Stomach (tissue), 4 donors: Measurements from ENCODE around the gene ATG5.
"Not testable (repeated sequence)": the region's sequence is repeated elsewhere in the genome, so short reads cannot be mapped to it uniquely, and the experiment has no call there.

Experiments used
- CTCF ChIP-seq, 7 experiments: fragments of 450-650 bp in 4 of 7; fragments of 200-600 bp in 3 of 7; sonication (generic) in 3 of 7; IDR thresholded peaks; one replicate each; pipeline ENCODE4 v1.5.1; 2016 to 2019; ENCODE audit warnings: antibody characterized with exemption in 7 of 7, control low read depth in 2 of 7, mild to moderate bottlenecking in 1 of 7
- EP300 ChIP-seq: sonication (generic); formaldehyde crosslinking; IDR thresholded peaks from one replicate; pipeline ENCODE4 v1.6.1; 2017; ENCODE audit warnings: antibody characterized with exemption
- POLR2A ChIP-seq, 4 donors: fragments of 450-650 bp; IDR thresholded peaks; one replicate each; pipeline ENCODE4 v1.6.1; 2016; ENCODE audit warnings: antibody characterized with exemption in 4 of 4, control low read depth in 2 of 4, mild to moderate bottlenecking in 1 of 4, moderate library complexity in 1 of 4
- POLR2AphosphoS5 ChIP-seq, 3 donors: sonication (generic); formaldehyde crosslinking; IDR thresholded peaks; one replicate each; pipeline ENCODE4 v1.6.1; 2016; ENCODE audit warnings: antibody characterized with exemption in 3 of 3

DNA sequence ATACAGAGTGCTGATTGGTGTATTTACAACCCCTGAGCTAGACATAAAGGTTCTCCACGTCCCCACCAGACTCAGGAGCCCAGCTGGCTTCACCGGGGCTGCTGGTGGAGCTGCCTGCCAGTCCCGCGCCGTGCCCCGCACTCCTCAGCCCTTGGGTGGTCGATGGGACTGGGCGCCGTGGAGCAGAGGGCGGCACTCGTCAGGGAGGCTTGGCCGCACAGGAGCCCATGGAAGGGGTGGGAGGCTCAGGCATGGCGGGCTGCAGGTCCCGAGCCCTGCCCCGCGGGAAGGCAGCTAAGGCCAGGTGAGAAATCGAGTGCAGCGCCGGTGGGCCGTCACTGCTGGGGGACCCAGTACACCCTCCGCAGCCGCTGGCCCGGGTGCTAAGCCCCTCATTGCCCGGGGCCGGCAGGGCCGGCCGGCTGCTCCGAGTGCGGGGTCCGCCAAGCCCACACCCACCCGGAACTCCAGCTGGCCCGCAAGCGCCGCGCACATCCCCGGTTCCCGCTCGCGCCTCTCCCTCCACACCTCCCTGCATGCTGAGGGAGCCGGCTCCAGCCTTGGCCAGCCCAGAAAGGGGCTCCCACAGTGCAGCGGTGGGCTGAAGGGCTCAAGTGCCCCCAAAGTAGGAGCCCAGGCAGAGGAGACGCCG is 56.2 kb downstream of the ATG5 start:
- not testable (repeated sequence) for TF ChIP-seq POLR2A (IDR thresholded peaks at IDR 0.05); CTCF (IDR thresholded peaks at IDR 0.05); EP300; POLR2AphosphoS5 (IDR thresholded peaks at IDR 0.05)
